HCT116 (cell line): ENCODE measurements around the gene ELF5. TPM values are rescaled to one million over a fixed set of nuclear protein-coding genes. Genes with fewer than 3 reads are reported as not detected.
A peak's percentile ranks its signal among the peaks of the same experiment; 100 is the strongest.

Source experiments
- ATAC-seq: fragments of 200-7000 bp; cut with Tn5 transposase; 2 replicates; pipeline ENCODE4 v1.9.1; 2020; ENCODE audit warnings: mild to moderate bottlenecking, moderate library complexity
- BruUV-seq: library from RNA; stranded (reverse); fragments of 400-500 nt; replicated peaks from 2 replicates; lab custom pipeline; 2021; lab: Mats Ljungman, UMichigan
- CTCF ChIA-PET: fragments of 300-600 bp; sonication (Branson Sonifier 250); formaldehyde crosslinking; loops from one replicate; lab custom pipeline; 2021; ENCODE audit warnings: antibody characterized with exemption; lab: Charles Lee
- POLR2A ChIA-PET: fragments of 300-600, 350-600 bp; sonication (Branson Sonifier 250); formaldehyde crosslinking; loops from one replicate; lab custom pipeline; 2021; ENCODE audit warnings: antibody characterized with exemption; lab: Charles Lee
- RAD21 ChIA-PET, 2 experiments: fragments of 300-600 bp; sonication (Branson Sonifier 250); formaldehyde crosslinking; loops; one replicate each; lab custom pipeline; 2023; ENCODE audit warnings: low total read pairs in 2 of 2; ENCODE audit not compliant: uncharacterized antibody in 2 of 2, unreplicated experiment in 2 of 2, low non-redundant PET in 1 of 2; lab: Charles Lee
- DNase-seq: peaks from one replicate; pipeline ENCODE4 v3.0.0-alpha.2; 2010; ENCODE audit warnings: low read depth, low spot score
- H2AFZ ChIP-seq: fragments of 200-600 bp; shearing (Covaris generic), sonication (generic); 2 replicates; pipeline ENCODE4 v1.6.1; 2017; ENCODE audit warnings: low read depth, mixed run types, mixed read lengths, antibody characterized with exemption, low read length; ENCODE audit not compliant: poor library complexity, severe bottlenecking
- H3K27ac ChIP-seq: 2 replicates; pipeline ENCODE4 v1.5.1; 2012; ENCODE audit warnings: low read depth, low read length
- H3K27me3 ChIP-seq: fragments of 200-600 bp; sonication (generic); 2 replicates; pipeline ENCODE4 v1.6.1; 2016; ENCODE audit warnings: mixed run types, low read length, mixed read lengths; ENCODE audit not compliant: insufficient read depth
- H3K36me3 ChIP-seq, 2 experiments: fragments of 200-500 bp in 1 of 2; fragments of 200-600 bp in 1 of 2; sonication (Bioruptor generic) in 1 of 2; sonication (generic) in 1 of 2; 2 replicates each; pipeline versions ENCODE4 v1.5.1 to v1.6.1; 2014 to 2016; ENCODE audit warnings: low read length in 2 of 2, inconsistent platforms in 1 of 2, mixed read lengths in 1 of 2, mixed run types in 1 of 2; ENCODE audit not compliant: insufficient read depth in 2 of 2, control insufficient read depth in 1 of 2
- H3K4me1 ChIP-seq, 2 experiments: fragments of 200-600 bp in 1 of 2; sonication (generic) in 1 of 2; 2 replicates each; pipeline versions ENCODE4 v1.5.1 to v1.6.1; 2012 to 2017; ENCODE audit warnings: low read length in 2 of 2, inconsistent platforms in 1 of 2, mild to moderate bottlenecking in 1 of 2, mixed read lengths in 1 of 2, mixed run types in 1 of 2, moderate library complexity in 1 of 2; ENCODE audit not compliant: insufficient read depth in 2 of 2, control insufficient read depth in 1 of 2
- H3K4me2 ChIP-seq: fragments of 200-600 bp; sonication (generic); 2 replicates; pipeline ENCODE4 v1.6.1; 2017; ENCODE audit warnings: mixed run types, low read length, mixed read lengths
- H3K4me3 ChIP-seq, 2 experiments: fragments of 200-600 bp in 1 of 2; sonication (generic) in 1 of 2; replicated peaks in 1 of 2; 2 replicates each; pipeline ENCODE4 v1.5.1; 2011 to 2016; ENCODE audit warnings: low read length in 2 of 2, control low read depth in 1 of 2, low read depth in 1 of 2, mild to moderate bottlenecking in 1 of 2, mixed read lengths in 1 of 2, mixed run types in 1 of 2
- H3K79me2 ChIP-seq: fragments of 200-600 bp; sonication (generic); 2 replicates; pipeline ENCODE4 v1.6.1; 2017; ENCODE audit warnings: mild to moderate bottlenecking, mixed run types, low read length, moderate library complexity, mixed read lengths; ENCODE audit not compliant: insufficient read depth
- H3K9ac ChIP-seq: fragments of 200-600 bp; sonication (generic); 2 replicates; pipeline ENCODE4 v1.6.1; 2016; ENCODE audit warnings: low read length, mixed read lengths
- H3K9me2 ChIP-seq: fragments of 200-600 bp; sonication (generic), shearing (Covaris generic); 2 replicates; pipeline ENCODE4 v1.6.1; 2017; ENCODE audit warnings: mixed run types, mild to moderate bottlenecking, moderate library complexity; ENCODE audit not compliant: insufficient read depth
- H3K9me3 ChIP-seq, 2 experiments: fragments of 200-500 bp in 1 of 2; fragments of 200-600 bp in 1 of 2; sonication (Bioruptor generic) in 1 of 2; sonication (generic) in 1 of 2; 2 replicates each; pipeline ENCODE4 v1.6.1; 2014 to 2017; ENCODE audit warnings: low read length in 2 of 2, mixed read lengths in 2 of 2, inconsistent platforms in 1 of 2, low read depth in 1 of 2, mild to moderate bottlenecking in 1 of 2, mixed run types in 1 of 2, moderate library complexity in 1 of 2; ENCODE audit not compliant: control insufficient read depth in 1 of 2, insufficient read depth in 1 of 2
- H4K20me1 ChIP-seq: fragments of 200-600 bp; sonication (generic), shearing (Covaris generic); 2 replicates; pipeline ENCODE4 v1.6.1; 2017; ENCODE audit warnings: mixed run types, mild to moderate bottlenecking, moderate library complexity; ENCODE audit not compliant: insufficient read depth
- CBX3 ChIP-seq: IDR thresholded peaks from 2 replicates; pipeline ENCODE4 v1.6.1; 2012; ENCODE audit warnings: low read depth
- CEBPB ChIP-seq: IDR thresholded peaks from 2 replicates; pipeline ENCODE4 v1.6.1; 2012; ENCODE audit warnings: low read depth
- JUND ChIP-seq: IDR thresholded peaks from 2 replicates; pipeline ENCODE4 v1.6.1; 2012
- intact Hi-C: fragments of 100-400 bp; cut with micrococcal nuclease; formaldehyde crosslinking; loops from 2 replicates; pipeline ENCODE4 v1.10.0; 2022
- total RNA-seq: library from RNA; stranded (reverse); gene quantifications from one replicate; pipeline ENCODE4 v1.2.1, GENCODE V29; 2021; ENCODE audit not compliant: unreplicated experiment
- TF ChIP-seq, protein P1 (sequence below): IDR thresholded peaks from 2 replicates; pipeline ENCODE4 v1.6.1; 2012

Gene ELF5
- total RNA-seq, 1 experiment from 2014 or later, result 0.32 TPM

GRCh38 chr11:34495239-34495723 is 18.3 kb downstream of the ELF5 start:
- Histone ChIP-seq H3K9me2 (no peaks in the 10 kb centered on the region), H3K4me3 (peak overlapping the region; percentile 35 to 52), H3K79me2 (no peaks in the 10 kb centered on the region), H3K9ac (peak overlapping the region; percentile 71), H3K4me2 (peak overlapping the region; percentile 81), H2AFZ (peak overlapping the region; percentile 84)
- POLR2A ChIA-PET, result interaction anchor here (0.9 to 1.6 kb wide), 3 partner anchors 9 to 232 kb away, joined by 3 to 5 read pairs (median 5); no protein-coding TSS in a partner anchor
- CTCF ChIA-PET, result interaction anchor here (1.1 to 3.1 kb wide), 6 partner anchors 9 to 405 kb away, joined by 3 to 19 read pairs (median 10); partner anchors contain the start of gene ELF5
- BruUV-seq, result no TSS peak
- TF ChIP-seq CEBPB (no peak; the same call in 1 of the 2 replicates), JUND (0 out of 2 replicates have a peak, but pooled peaks have one; percentile 85), CBX3 (peak; percentile 51)
- TF ChIP-seq, protein P1, sequence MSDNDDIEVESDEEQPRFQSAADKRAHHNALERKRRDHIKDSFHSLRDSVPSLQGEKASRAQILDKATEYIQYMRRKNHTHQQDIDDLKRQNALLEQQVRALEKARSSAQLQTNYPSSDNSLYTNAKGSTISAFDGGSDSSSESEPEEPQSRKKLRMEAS, result peak; percentile 79
- TF ChIP-seq, all 23 proteins: peak for 3
- RAD21 ChIA-PET, result interaction anchor here in 1 of 2 experiments (1.2 kb wide), 1 partner anchor 129 kb away, joined by 3 read pairs; no protein-coding TSS in a partner anchor
- DNase-seq, result peak; percentile 86
- H4K20me1 ChIP-seq, result no peaks in the 10 kb centered on the region
- no peaks in the 10 kb centered on the region for H3K27me3 ChIP-seq
- H3K27ac ChIP-seq, result peak overlapping the region; percentile 98
- intact Hi-C loops, result loop anchor here (5.0 to 10.0 kb wide), 5 partner anchors 320 to 690 kb away; no protein-coding TSS in a partner anchor
- H3K4me1 ChIP-seq, result peaks cover 38 to 73% of the 10 kb centered on the region in 2 experiments
- no peaks in the 10 kb centered on the region for H3K36me3 ChIP-seq
- peak; percentile 76 for ATAC-seq
- H3K9me3 ChIP-seq, result no peaks in the 10 kb centered on the region

GRCh38 chr11:34493926-34494595 is 19.5 kb downstream of the ELF5 start:
- ChIA-PET CTCF (interaction anchor here (0.6 to 3.1 kb wide), 3 partner anchors 18 to 405 kb away, joined by 3 to 9 read pairs (median 3); no protein-coding TSS in a partner anchor), POLR2A (no interaction called here), RAD21 (no interaction called here)
- Histone ChIP-seq H3K4me1 (peaks cover 38 to 66% of the 10 kb centered on the region in 2 experiments), H4K20me1 (no peaks in the 10 kb centered on the region), H3K4me3 (no peak overlapping the region), H3K4me2 (peak overlapping the region; percentile 81), H3K36me3 (no peaks in the 10 kb centered on the region), H3K79me2 (no peaks in the 10 kb centered on the region), H3K9me2 (no peaks in the 10 kb centered on the region), H3K27me3 (no peaks in the 10 kb centered on the region), H3K9me3 (no peaks in the 10 kb centered on the region), H3K27ac (peak overlapping the region; percentile 98; the same call in 1 of the 2 replicates), H2AFZ (no peak overlapping the region), H3K9ac (no peak overlapping the region)
- BruUV-seq, result no TSS peak
- ATAC-seq (no peak), DNase-seq (no peak)
- TF ChIP-seq JUND, result no peak
- TF ChIP-seq, protein P1, result peak; percentile 28; the same call in 1 of the 2 replicates
- intact Hi-C loops, result loop anchor here (1.0 to 10.0 kb wide), 5 partner anchors 128 to 689 kb away; no protein-coding TSS in a partner anchor
